ENCODE measurements around the gene GLUL. TPM values are rescaled to one million over a fixed set of nuclear protein-coding genes. Genes with fewer than 3 reads are reported as not detected.

GLUL gene
- 103 TPM for polyA plus RNA-seq (2012; ENCODE audit: insufficient read length, low read depth)

DNA sequence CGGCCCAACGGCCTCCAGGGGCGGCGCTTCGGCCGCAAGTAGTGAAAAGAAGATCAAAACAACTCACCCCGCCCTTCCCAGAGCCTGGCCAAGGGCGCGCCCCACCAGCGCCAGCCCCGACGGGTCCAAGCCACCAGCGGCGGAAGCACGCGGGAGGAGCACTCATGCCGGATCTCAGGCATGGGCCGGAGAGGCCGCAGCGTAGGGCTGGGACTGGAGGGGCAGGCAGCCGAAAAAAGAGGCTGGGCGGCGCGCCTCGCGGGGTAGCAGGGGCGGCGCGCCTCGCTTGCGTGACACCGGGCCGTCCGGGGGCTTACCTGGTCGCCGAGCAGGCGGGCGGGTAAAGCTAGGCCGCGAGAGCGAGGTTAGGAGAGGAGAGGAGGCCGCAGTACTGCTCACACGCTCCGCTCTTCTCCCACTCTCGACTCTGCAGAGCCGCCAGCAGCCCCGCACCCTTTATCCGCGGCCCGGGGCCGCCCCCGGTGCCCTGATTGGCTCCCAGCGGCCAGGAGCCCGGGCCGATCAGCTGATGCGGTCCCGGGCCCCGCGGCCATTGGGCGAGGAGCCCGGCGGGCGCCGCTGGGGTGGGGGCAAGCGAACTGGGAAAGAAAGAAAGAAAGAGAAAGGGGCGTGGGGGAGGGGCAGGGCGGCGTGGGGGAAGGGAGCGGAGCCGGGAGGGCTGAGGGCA, at the start of gene GLUL:
Gene GLUL (minus strand): TSS at position 429 of the 688 bp plus-strand sequence. CDS start 3,053 bp downstream, outside the sequence.
- TF ChIP-seq TAF1 (IDR thresholded peaks at IDR 0.05; ENCODE audit: borderline replicate concordance, insufficient read depth, low read length) (no peak), REST (IDR thresholded peaks at IDR 0.05; ENCODE audit: insufficient read depth in 1 of 2, low read depth in 2 of 2, low read length in 2 of 2) (no peak), POLR2AphosphoS5 (IDR thresholded peaks at IDR 0.05; ENCODE audit: low read depth, low read length) (peak; percentile 58; the same call in 1 of the 2 replicates), SIN3A (IDR thresholded peaks at IDR 0.05; ENCODE audit: borderline replicate concordance, insufficient read depth, low read length) (no peak), FOXP2 (optimal IDR thresholded peaks at IDR 0.05; ENCODE audit: borderline replicate concordance, extremely low read depth, extremely low read length, insufficient read depth) (no peak)

- TF ChIP-seq TAF1 (IDR thresholded peaks at IDR 0.05; ENCODE audit: borderline replicate concordance, insufficient read depth, low read length), result no peak
- no peak for TF ChIP-seq REST (IDR thresholded peaks at IDR 0.05; ENCODE audit: insufficient read depth in 1 of 2, low read depth in 2 of 2, low read length in 2 of 2)
- TF ChIP-seq SIN3A (IDR thresholded peaks at IDR 0.05; ENCODE audit: borderline replicate concordance, insufficient read depth, low read length), result no peak
- no peak for TF ChIP-seq FOXP2 (optimal IDR thresholded peaks at IDR 0.05; ENCODE audit: borderline replicate concordance, extremely low read depth, extremely low read length, insufficient read depth)
- TF ChIP-seq POLR2AphosphoS5 (IDR thresholded peaks at IDR 0.05; ENCODE audit: low read depth, low read length), result no peak
Observed at GRCh38 chr1:182438326-182438725, 46.7 kb upstream of the GLUL start.

GRCh38 chr1:182433580-182433979, 42.0 kb upstream of the GLUL start:
- no peak for TF ChIP-seq REST (IDR thresholded peaks at IDR 0.05; ENCODE audit: insufficient read depth in 1 of 2, low read depth in 2 of 2, low read length in 2 of 2)
- TF ChIP-seq POLR2AphosphoS5 (IDR thresholded peaks at IDR 0.05; ENCODE audit: low read depth, low read length), result no peak
- TF ChIP-seq TAF1 (IDR thresholded peaks at IDR 0.05; ENCODE audit: borderline replicate concordance, insufficient read depth, low read length), result no peak
- no peak for TF ChIP-seq SIN3A (IDR thresholded peaks at IDR 0.05; ENCODE audit: borderline replicate concordance, insufficient read depth, low read length)
- TF ChIP-seq FOXP2 (optimal IDR thresholded peaks at IDR 0.05; ENCODE audit: borderline replicate concordance, extremely low read depth, extremely low read length, insufficient read depth), result no peak

DNA sequence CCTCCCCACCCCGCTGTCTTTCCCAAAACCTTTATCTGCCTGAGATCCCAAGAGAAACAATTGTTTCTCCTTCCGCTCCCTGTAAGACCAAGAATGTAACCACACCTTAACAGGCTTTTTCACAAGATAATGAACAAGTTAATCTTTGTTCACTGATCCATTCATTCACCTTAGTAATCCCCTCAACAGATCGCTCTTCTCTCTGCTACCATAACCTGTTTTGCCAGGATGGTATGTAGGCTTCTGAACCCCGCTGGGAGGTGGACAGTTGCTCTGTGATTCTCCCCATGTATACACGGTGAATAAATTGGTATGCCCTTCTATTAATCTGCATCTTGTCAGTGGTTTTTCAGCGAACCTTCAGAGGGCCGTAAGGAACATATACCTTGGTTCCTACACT, 39.7 kb upstream of the GLUL start:
- no peak for TF ChIP-seq REST (IDR thresholded peaks at IDR 0.05; ENCODE audit: insufficient read depth in 1 of 2, low read depth in 2 of 2, low read length in 2 of 2)
